Measurements from ENCODE around the gene KIAA1217.
"Not testable (repeated sequence)": the region's sequence is repeated elsewhere in the genome, so short reads cannot be mapped to it uniquely, and the experiment has no call there.

KIAA1217 gene

DNA sequence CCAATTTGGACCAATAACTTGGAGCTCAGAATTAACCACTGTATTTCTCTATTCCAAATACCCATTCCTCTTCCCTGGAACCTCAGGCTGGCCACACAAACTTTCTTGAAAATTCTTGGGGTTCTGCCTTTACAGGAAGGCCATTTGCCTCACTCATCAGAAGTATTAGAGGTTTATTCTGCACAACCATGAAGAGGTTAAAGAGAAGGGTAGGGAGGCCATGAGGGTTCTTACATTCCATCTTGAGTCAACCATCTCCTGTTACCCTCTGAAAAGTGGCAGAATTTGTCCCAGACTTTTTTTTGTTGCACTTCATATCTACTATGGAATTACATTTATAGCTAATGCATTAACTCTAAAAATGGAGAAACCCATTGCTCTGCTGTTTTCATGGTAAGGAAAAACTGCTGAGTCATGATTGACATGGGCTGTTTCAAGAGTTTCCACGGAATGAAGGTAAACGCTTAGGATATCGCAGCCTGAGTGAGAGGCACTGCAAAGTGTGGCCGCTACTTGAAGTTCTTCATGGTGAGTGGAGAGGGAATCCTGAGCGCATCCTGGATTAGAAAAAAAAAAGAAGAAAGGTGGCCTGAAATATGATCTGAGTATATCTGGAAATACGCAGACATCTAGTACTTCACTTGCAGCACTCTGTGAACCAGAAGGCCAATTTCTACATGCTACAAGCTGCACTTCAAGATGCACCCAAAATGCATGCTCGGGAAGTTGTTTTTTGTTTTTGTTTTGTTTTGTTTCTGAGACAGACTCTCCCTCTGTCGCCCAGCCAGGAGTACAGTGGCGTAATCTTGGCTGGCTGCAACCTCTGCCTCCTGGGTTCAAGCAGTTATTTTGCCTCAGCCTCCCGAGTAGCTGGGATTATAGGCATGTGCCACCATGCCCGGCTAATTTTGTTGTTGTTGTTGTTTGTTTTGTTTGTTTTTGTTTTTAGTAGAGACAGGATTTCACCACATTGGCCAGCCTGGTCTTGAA, 83.7 kb downstream of the KIAA1217 start:
- DNase-seq: no peak

DNA sequence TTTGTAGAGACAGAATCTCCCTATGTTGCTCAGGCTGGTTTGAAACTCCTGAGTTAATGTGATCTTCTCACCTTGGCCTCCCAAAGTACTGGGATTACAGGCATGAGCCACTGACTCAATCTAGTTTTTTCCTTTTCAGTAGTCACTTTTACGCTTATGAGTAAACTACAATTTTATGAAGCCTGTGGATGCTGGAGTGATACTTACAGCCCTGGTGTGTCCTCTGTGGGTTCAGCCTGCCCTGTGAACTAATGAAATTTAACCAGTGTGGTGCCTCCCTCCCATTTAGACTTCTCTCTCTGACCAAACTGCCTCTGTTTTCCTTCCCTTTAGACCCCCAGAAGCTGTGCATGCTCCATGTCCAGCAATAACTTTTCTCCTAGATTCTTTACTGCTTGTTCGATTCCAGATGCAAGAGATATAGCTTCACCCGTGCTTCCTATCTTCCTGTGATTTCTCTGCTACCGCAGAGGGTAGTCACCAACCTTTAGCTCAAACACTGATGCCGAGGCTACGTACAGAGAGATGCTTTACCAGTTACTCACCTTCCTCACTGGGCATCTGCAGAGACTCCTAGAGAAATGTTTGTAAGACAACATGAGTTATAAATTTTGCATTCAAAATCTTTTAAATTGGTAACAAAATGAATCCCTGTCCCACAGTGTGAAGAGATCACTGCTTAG, 90.8 kb downstream of the KIAA1217 start:
- peak; percentile 79 for DNase-seq

GRCh38 chr10:24303522-24304310, 94.8 kb downstream of the KIAA1217 start:
- peak; percentile 55 for DNase-seq

DNA sequence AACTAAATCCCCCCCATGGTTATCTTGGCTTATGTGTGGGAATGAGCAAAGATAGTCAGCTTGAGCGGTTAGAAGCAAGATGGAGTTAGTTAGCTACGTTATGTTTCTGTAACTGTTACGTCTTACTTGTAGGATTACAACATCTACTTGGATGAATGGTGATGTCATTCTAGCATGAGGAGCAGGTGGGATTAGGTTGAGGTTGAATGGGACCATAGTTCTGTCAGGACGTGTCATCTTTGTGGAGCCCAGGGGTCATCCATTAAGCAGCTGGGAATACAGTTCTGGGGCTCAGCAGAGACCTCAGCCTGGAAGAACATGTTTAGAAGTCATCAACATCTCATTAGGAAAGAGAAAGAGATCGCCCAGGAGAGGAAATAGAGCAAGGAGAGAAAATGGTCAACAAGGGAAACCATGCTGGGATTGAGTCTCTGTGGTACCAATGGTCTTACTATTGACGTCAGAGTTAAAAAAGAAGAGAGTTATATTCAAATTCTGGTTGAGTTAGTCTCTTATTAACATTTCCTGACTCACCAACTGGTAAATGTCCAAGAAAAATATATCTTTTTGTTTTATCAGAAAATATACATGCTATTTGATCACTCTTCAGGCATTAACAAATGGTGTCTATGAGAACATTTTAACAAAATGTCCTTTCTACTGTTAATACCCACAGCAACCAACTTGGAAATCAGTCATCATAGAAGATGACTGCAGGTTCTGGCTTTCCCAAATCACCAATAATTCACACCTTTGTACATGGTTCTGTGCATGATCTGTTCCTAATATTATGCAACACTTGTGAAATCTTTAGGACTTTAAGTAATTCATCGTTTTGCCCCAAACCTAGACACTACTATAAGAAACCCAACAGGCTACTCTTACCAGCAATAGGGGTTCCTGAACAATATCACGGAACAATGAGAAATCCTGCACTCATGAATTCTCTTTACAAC, 96.9 kb downstream of the KIAA1217 start:
- DNase-seq: peak; percentile 49

- DNase-seq: no peak
Observed at GRCh38 chr10:24306507-24306875, 97.6 kb downstream of the KIAA1217 start.

- no peak for DNase-seq
Observed at GRCh38 chr10:24307116-24307515, 98.2 kb downstream of the KIAA1217 start.

- peak; percentile 79 for DNase-seq
Observed at GRCh38 chr10:24307696-24308485, 99.0 kb downstream of the KIAA1217 start.

GRCh38 chr10:24310104-24310503, 101.2 kb downstream of the KIAA1217 start:
- DNase-seq: no peak

GRCh38 chr10:24311888-24312287, 103.0 kb downstream of the KIAA1217 start:
- no peak for DNase-seq

GRCh38 chr10:24313283-24313682, 104.3 kb downstream of the KIAA1217 start:
- DNase-seq: no peak

GRCh38 chr10:24315211-24315610, 106.3 kb downstream of the KIAA1217 start:
- no peak for DNase-seq

DNA sequence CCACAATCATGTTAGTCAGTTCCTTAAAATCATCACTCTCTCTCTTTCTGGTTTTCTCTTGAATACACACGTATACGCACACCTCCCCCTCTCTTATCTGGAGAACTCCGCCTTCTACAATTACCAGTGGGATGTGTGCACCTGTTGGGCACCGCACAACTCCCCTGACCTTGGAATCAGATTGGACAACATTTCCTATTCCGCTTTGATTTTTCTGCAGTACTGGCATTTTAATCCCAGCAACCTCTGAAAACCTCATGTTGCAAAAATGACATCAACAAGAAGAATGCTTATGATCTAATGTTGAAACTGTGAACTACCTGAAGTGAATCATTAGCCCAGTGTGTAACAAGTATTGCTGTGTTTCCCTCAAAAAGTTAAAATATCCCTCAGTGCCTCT, 109.6 kb downstream of the KIAA1217 start:
- DNase-seq: no peak

GRCh38 chr10:24320373-24320772, 111.4 kb downstream of the KIAA1217 start:
- DNase-seq: no peak

- DNase-seq: no peak
Observed at GRCh38 chr10:24324651-24325050, 115.7 kb downstream of the KIAA1217 start.

DNA sequence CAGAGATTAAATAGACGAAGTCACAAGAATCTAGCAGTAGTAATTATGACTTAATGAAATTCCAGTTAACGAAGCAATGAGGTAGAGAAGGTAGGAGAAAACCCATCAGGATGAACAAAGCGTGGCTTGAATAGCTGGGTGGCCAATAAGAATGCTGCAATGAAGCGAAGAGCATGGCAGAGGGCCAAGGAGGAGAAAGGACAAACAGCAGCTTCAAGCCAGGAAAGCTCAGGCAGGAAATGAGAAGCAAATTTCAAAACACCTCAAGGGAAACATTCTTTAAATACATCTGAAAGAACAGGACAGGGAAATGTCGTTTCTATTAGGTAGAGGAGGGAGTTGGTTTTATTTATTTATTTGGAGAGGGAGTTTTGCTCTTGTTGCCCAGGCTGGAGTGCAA, 122.5 kb downstream of the KIAA1217 start:
- DNase-seq: peak; percentile 69

- DNase-seq: peak; percentile 90
Observed at GRCh38 chr10:24333736-24334135, 124.8 kb downstream of the KIAA1217 start.

GRCh38 chr10:24334279-24334939, 125.5 kb downstream of the KIAA1217 start:
- DNase-seq: peak; percentile 38

GRCh38 chr10:24337723-24338122, 128.8 kb downstream of the KIAA1217 start:
- DNase-seq: not testable (repeated sequence)

DNA sequence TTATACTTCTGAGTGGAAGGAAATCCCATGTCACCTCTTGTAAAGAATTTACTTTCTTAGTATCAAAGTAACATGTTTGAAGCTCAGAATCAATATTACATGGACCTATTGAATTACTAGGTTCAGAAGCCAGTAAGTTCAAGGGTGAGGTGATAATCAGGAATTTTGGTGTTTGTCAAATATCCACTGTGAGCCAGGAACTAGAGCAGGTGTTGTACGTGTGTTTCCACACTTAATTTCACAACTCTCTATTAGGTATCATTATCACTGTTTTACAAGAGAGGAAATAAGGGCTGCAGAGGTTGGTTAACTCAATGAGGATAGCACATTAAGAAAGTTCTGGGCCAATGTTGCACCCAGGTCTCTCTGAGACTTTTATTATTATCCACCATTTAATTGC, 130.4 kb downstream of the KIAA1217 start:
- DNase-seq: no peak

DNA sequence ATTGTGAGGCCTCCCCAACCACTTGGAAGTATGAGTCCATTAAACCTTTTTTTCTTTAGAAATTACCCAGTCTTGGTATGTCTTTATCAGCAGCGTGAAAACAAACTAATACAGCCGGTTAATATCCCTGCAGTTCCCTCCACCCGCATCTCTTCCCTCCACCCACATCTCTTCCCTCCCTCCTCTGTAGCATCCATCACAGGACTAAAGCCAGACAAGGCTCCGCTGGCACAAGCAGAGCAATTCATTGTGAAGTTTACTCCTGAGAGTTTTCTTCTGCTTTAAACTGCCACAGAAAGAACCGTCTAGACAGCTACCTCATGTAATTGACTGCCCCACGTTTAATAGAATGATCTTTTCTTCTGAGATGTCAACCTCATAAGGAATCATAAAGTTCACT, 131.5 kb downstream of the KIAA1217 start:
- no peak for DNase-seq
